NCI-H2196 treated with DMSO at 0.1 percent for 48 hours (cell line): ENCODE results near the gene MARCO.

ENCODE experiments used
- DNase-seq: peaks from one replicate; lab custom pipeline; 2025; ENCODE audit not compliant: unreplicated experiment; lab: John Stamatoyannopoulos, UW

MARCO gene

GRCh38 chr2:118942031-118942430, at the start of gene MARCO:
Gene MARCO, plus strand, starts transcription at chr2:118942194. Its CDS starts 107 bp downstream, at chr2:118942301.
- DNase-seq = no peak

- DNase-seq = no peak
Measured at GRCh38 chr2:118893100-118893499, 48.9 kb upstream of the MARCO start.

- DNase-seq = no peak
Measured at GRCh38 chr2:118902266-118903028, 39.5 kb upstream of the MARCO start.

GRCh38 chr2:118903029-118903351, 39.0 kb upstream of the MARCO start:
- DNase-seq = no peak

DNA sequence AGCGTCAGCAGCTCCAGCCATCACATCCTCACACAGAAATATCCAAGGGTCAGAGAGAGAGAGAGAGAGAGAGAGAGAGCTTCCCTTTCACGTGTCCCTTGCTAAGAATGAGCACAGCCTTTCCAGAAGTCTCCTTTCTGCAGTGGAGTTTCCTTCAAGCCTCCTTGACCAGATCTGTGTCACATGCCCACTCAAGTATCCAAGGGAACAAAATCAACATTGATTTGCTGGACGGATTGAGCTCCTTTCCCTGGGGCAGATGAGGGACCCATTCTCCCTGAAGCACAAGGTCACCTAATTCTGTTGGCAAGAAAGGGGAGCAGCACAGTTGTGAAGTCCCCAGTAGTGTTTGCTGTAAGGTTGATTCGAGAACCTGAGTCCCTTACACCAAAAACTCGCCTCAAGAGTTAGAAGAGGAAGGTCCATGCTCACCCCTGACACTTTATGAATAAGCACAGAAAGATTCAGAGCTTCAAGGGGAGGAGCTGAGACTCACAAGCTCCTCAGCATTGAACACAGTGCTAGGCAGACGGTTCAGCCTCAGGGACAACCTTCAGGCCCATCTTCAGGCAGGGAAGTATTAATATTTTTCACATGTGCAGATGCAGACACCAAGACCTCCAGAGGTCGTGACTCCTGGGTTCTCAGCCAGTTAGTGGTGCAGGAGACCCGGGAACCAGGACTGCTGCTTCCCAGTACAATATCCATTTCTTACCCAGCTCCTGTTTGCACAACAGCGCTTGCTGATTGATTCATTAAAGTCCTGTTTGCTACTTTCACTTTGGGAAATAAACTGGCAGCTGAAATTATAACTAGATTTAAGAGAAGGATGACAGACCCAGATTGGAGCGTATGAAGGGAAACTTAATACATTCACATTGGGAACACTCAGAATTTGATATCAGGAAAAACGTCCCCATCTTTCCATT, 38.2 kb upstream of the MARCO start:
- DNase-seq = no peak

DNA sequence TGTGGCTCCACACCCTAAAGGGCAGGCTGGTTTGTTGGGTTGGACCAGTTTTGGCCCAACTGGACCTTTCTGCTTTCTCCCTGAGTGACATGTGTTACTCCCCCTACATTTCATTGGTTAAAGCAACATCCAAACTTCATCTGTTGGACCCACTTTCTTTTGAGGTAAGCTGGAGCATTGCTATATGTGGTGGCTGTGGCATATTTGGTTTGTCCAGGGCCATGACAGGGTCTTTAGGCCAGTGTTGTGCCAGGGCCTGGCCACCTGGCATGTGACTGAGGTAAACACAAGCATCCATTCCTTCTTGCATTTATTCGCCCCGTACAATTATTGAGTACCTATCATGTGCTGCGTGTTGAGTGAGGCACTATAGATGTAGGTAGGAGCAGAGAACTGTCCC, 36.8 kb upstream of the MARCO start:
- DNase-seq = no peak

GRCh38 chr2:118906186-118906585, 35.8 kb upstream of the MARCO start:
- DNase-seq = no peak

DNA sequence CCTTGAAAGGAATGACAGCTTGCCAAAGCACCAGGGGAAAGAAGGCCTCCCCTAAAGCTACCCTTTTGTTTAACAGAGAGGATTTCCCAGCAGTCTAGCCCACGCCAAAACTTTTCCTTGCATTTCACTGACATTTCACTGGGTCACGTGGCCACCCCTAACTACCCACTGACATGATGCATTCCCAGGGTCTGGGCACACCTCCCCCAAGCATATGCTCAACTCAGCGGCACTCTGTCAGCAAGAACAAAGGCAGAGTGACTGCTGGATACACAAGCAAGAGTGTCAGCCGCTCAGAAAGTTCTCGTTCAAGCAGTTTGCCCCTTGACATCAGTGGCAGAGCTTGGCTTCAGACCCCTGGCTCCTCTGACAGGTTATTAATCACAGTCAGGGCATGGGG, 34.2 kb upstream of the MARCO start:
- DNase-seq = no peak

DNA sequence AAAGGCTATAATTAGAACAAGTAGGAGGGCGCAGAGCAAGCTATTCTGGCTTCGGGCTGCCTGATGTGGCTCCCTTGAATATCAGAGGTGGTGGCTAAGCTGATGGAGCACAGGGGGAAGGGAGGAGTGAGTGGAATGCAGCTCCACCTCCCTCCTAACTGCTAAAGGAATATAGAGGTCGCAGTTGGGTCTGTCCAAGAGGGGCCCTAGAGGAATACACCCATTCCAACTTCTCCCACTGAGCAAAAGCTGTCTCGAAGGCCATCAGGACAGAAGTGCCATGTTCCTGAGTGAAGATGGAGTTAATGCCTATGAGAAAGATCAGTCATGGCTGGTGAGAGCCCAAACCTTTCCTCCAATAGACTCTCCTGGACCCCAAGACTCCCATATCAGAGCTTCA, 32.8 kb upstream of the MARCO start:
- DNase-seq = no peak

DNA sequence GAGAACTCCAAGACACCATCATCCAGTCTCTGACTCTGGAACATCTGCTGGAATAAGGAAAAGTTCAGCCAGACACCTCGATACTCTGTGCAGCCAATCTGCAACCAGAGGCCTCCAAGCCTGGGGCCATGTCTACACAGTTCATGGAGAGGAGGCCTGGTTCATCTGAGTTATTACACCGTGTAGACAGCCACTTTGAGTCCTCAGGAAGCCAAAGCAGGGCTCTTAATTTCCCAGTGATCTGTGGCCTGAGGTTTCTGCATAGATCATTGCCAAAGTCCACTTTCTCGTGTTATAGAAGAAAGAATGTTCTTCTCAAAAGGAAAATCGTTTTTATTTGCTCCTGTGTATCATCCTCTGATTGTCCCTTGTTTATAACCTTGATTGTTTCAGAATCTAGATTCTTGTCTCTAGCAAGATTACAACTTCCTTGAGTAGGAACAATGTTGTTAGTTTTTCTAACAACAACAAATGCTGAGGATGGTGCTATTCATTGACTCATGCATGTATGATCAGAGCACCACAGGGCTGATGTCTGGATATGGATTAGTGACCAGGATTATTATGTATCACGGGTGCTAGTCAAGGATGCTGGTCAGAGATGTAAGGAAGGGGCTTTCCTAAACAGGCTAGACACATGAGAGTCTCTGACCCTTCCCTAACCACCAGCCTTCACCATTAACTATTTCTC, 30.7 kb upstream of the MARCO start:
- DNase-seq = no peak

DNA sequence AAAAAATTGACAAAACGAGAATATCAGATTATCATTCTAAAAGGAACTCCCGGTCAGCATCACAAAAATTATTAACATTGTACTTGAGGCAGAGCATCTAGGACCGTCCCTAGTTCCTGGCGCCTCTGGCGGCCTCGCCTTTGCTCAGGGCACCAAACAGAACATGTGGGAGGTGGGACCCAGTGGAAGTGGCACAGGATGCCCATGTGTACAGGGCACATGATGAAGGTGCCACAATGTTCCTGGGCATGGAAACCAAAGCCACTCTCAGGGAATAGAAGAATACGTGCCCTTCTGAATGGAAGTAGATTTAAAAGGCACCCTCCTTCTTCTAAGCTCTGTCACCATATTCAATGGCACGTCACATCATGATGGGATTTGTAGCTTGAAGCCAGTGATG, 30.1 kb upstream of the MARCO start:
- DNase-seq = no peak

DNA sequence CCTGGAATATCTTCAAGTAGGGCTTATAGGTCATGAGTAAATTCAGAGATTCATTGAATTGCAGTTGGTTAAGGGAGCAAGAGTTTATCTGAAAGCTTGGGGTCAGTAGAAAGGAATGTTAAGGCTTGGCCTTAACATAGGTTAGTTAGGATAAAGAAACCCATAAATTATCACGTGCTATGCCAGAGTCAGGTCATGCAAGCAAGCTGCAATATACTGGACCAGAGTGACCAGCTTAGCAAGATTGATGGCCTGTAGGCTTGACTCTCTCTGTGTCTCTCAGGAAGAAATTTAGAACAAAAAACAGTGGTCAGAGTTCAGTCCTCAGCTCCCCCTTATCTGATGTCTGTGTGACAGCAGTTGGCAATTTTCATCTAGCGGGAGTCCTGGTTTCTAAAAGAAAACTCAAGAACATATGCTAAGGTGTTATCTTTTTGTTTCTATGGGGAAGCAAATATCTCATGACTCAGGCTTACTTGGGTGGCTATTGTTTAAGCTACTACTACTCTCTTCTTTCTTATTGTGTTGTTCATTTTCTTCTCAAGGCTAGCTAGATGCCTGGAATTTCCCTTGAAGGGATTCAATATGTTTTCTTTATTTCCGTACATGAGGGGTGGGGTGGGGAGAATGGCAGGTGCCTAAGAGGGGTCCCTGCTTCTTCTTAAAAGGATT, 28.7 kb upstream of the MARCO start:
- DNase-seq = no peak

- no peak for DNase-seq
Measured at GRCh38 chr2:118913803-118914645, 28.0 kb upstream of the MARCO start.

DNA sequence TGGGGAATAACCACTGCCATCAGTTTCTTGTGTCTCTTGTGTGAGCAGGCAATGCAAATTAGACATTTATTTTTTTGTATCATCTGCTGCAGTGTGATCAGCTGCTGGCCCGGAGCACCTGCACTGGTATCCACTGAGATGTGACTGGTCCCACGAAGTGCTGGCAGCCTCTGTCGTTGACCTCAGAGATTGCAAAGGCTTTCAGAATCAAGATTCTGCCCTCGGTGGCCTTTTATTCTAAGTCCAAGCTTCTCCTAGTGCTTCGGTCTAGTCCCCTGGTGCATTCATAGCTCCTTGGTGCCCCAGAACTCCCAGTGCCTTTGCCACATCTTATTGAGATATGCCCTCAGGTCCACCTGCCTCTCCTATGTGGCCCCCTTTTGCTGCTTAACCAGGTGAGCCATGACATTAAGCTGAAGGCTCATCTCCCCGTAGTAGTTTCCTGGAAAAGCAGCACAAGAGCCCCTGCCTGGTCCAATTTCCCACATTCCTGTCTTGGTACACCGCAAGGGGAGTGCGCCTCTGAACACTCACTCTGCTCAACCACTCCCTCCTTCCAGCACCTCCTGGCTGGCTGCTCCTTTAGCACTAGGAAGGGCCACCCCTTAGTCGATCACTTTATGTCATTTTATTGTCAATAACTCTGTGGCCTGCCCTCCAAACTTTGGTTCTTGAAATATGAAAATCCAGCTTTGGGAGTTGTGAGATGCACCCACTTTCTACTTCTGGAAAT, 27.1 kb upstream of the MARCO start:
- no peak for DNase-seq

DNA sequence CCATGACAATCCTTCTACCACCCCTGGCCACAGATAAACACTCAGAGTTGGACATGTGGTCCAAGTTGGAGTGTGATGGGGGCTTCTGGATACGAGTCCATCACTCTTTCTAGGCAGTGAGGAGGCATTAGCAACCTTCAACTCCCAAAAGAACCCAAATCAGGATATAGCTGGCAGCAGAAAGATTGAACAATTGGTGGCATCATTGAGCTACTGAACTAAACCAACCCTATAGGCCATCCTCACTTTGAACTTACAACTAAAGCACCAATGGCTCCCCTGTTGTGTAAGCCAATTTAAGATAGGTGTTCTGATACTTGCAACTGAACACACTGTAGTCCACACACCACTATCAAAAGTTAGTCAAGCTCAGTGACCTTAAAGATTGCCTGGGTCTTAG, 24.0 kb upstream of the MARCO start:
- DNase-seq = no peak

DNA sequence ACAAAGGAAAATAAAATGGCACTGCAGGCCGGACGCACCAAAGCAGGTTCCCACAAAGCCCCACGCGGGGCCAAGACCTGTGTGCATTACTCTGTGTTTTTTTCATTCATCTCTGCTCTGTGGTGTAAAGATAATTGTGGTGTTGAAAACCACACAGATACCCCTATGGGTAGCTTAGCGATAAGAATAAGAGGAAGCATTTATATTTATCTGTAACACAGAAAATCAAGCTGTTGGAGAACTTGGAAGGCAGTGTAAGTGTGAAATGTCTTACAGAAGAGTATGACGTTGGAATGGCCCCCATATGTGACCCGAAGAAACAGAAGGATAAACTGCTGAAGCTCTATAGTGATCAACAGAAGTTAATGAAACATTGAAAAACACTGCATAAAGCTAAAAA, 20.3 kb upstream of the MARCO start:
- DNase-seq = no peak

GRCh38 chr2:118922254-118922653, 19.7 kb upstream of the MARCO start:
- DNase-seq = no peak

DNA sequence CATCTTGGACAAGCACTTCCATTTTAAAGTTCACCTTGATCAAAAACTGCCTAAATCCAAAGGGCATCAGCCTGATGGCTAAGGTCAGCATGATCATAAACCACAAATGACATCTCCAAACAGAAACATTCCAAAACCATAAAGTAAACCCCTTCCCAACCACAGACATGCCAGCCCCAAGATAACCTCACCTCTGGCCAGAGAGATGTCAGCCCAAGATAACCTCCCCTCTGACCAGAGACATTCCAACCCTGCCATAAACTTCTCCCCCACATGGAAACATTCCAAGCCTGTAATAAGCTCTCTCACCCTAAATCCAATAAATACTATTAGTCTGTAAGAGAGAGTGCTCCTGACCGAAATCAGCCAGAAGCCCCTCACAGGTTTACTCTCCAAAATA, 18.6 kb upstream of the MARCO start:
- no peak for DNase-seq

DNA sequence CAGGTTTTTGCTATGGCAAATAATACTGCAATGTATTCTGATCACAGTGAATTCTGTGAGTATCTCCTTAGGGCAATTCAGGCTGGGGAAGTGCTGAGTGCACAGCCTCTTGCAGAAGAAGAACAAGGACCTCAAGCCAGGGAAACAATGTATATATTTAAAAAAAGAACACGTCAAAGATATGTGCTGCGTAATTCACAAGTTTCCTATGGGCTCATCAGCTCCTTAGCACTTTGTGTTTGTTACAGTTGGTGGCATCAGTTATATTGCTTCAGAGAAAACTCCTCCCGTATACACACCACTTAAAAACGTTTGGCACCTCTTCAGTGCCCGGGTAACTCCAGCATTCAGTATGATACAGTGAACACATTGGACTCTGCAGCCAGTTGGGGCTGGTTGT, 16.5 kb upstream of the MARCO start:
- DNase-seq = no peak

- no peak for DNase-seq
Measured at GRCh38 chr2:118925981-118926380, 16.0 kb upstream of the MARCO start.
